ENCODE data around the gene CENPA. TPM values are rescaled to one million over a fixed set of nuclear protein-coding genes. Genes with fewer than 3 reads are reported as not detected.
"Not testable (repeated sequence)": the region's sequence is repeated elsewhere in the genome, so short reads cannot be mapped to it uniquely, and the experiment has no call there.

CENPA gene
- total RNA-seq, 1 donor from 2014 or later = 4.9 TPM

GRCh38 chr2:26742048-26742770 is 43.6 kb upstream of the CENPA start:
- DNase-seq (ENCODE audit: low read depth) = no peak
- Histone ChIP-seq H3K27me3 (ENCODE audit: control insufficient read depth, insufficient read depth, low read length) (no peaks in the 10 kb centered on the region), H3K4me3 (ENCODE audit: low read depth, low read length) (no peak overlapping the region), H3K36me3 (ENCODE audit: control insufficient read depth, insufficient read depth, low read length) (no peaks in the 10 kb centered on the region)
- TF ChIP-seq CTCF (IDR thresholded peaks at IDR 0.05; ENCODE audit: insufficient read depth, low read length, poor library complexity, severe bottlenecking) = no peak

GRCh38 chr2:26743852-26744251 is 42.0 kb upstream of the CENPA start:
- Histone ChIP-seq H3K4me3 (ENCODE audit: low read depth, low read length) (no peak overlapping the region), H3K36me3 (ENCODE audit: control insufficient read depth, insufficient read depth, low read length) (no peaks in the 10 kb centered on the region), H3K27me3 (ENCODE audit: control insufficient read depth, insufficient read depth, low read length) (no peaks in the 10 kb centered on the region)
- no peak for DNase-seq (ENCODE audit: low read depth)
- no peak for TF ChIP-seq CTCF (IDR thresholded peaks at IDR 0.05; ENCODE audit: insufficient read depth, low read length, poor library complexity, severe bottlenecking)

- no peaks in the 10 kb centered on the region for H3K27me3 ChIP-seq (ENCODE audit: control insufficient read depth, insufficient read depth, low read length)
- no peak for TF ChIP-seq CTCF (IDR thresholded peaks at IDR 0.05; ENCODE audit: insufficient read depth, low read length, poor library complexity, severe bottlenecking)
- H3K4me3 ChIP-seq (ENCODE audit: low read depth, low read length) = no peak overlapping the region
- no peaks in the 10 kb centered on the region for H3K36me3 ChIP-seq (ENCODE audit: control insufficient read depth, insufficient read depth, low read length)
- DNase-seq (ENCODE audit: low read depth) = no peak
Observed at GRCh38 chr2:26744953-26745352, 40.9 kb upstream of the CENPA start.

- Histone ChIP-seq H3K36me3 (ENCODE audit: control insufficient read depth, insufficient read depth, low read length) (no peaks in the 10 kb centered on the region), H3K4me3 (ENCODE audit: low read depth, low read length) (no peak overlapping the region), H3K27me3 (ENCODE audit: control insufficient read depth, insufficient read depth, low read length) (no peaks in the 10 kb centered on the region)
- DNase-seq (ENCODE audit: low read depth) = no peak
- TF ChIP-seq CTCF (IDR thresholded peaks at IDR 0.05; ENCODE audit: insufficient read depth, low read length, poor library complexity, severe bottlenecking) = peak; percentile 95
Observed at GRCh38 chr2:26745609-26746327, 40.1 kb upstream of the CENPA start.

- DNase-seq (ENCODE audit: low read depth) = no peak
- no peaks in the 10 kb centered on the region for H3K27me3 ChIP-seq (ENCODE audit: control insufficient read depth, insufficient read depth, low read length)
- H3K4me3 ChIP-seq (ENCODE audit: low read depth, low read length) = no peak overlapping the region
- H3K36me3 ChIP-seq (ENCODE audit: control insufficient read depth, insufficient read depth, low read length) = no peaks in the 10 kb centered on the region
- no peak for TF ChIP-seq CTCF (IDR thresholded peaks at IDR 0.05; ENCODE audit: insufficient read depth, low read length, poor library complexity, severe bottlenecking)
Observed at GRCh38 chr2:26746934-26747333, 38.9 kb upstream of the CENPA start.

GRCh38 chr2:26749787-26750420 is 36.0 kb upstream of the CENPA start:
- H3K4me3 ChIP-seq (ENCODE audit: low read depth, low read length); H3K27me3 ChIP-seq (ENCODE audit: control insufficient read depth, insufficient read depth, low read length); H3K36me3 ChIP-seq (ENCODE audit: control insufficient read depth, insufficient read depth, low read length); DNase-seq (ENCODE audit: low read depth): not testable (repeated sequence)

- not testable (repeated sequence) for H3K36me3 ChIP-seq (ENCODE audit: control insufficient read depth, insufficient read depth, low read length); DNase-seq (ENCODE audit: low read depth); H3K4me3 ChIP-seq (ENCODE audit: low read depth, low read length); H3K27me3 ChIP-seq (ENCODE audit: control insufficient read depth, insufficient read depth, low read length)
Observed at GRCh38 chr2:26750467-26750866, 35.4 kb upstream of the CENPA start.

Data from kidney epithelial cell (primary cell).